Spleen (tissue), 11 donors: ENCODE measurements around the gene FAM110D. TPM values are rescaled to one million over a fixed set of nuclear protein-coding genes. Genes with fewer than 3 reads are reported as not detected.

Experiments
- DNase-seq: peaks from one replicate; pipeline ENCODE4 v3.0.0-alpha.2; 2020
- H3K27ac ChIP-seq, 8 donors: fragments of 200-600 bp; sonication (generic) in 7 of 8; 1 replicate in 4 of 8; 2 replicates in 4 of 8; pipeline versions ENCODE4 v1.5.0 to v1.8.0; 2016 to 2021; ENCODE audit warnings: inconsistent platforms in 4 of 8, mild to moderate bottlenecking in 4 of 8, moderate library complexity in 1 of 8
- H3K27me3 ChIP-seq, 7 donors: fragments of 200-600 bp; sonication (generic) in 6 of 7; replicated peaks in 1 of 7; 1 replicate in 4 of 7; 2 replicates in 3 of 7; pipeline versions ENCODE4 v1.5.0 to v1.8.0; 2016 to 2021; ENCODE audit warnings: inconsistent platforms in 3 of 7, mild to moderate bottlenecking in 1 of 7
- H3K36me3 ChIP-seq, 6 donors: fragments of 200-600 bp; sonication (generic) in 5 of 6; 1 replicate in 4 of 6; 2 replicates in 2 of 6; pipeline versions ENCODE4 v1.5.0 to v1.8.0; 2016 to 2021; ENCODE audit warnings: inconsistent platforms in 2 of 6
- H3K4me1 ChIP-seq, 6 donors: fragments of 200-600 bp; sonication (generic) in 5 of 6; 1 replicate in 3 of 6; 2 replicates in 3 of 6; pipeline versions ENCODE4 v1.5.0 to v1.8.0; 2016 to 2021; ENCODE audit warnings: inconsistent platforms in 3 of 6
- H3K4me3 ChIP-seq, 8 donors: fragments of 200-600 bp; sonication (generic) in 7 of 8; 1 replicate in 4 of 8; 2 replicates in 4 of 8; pipeline versions ENCODE4 v1.5.0 to v1.8.0; 2016 to 2021; ENCODE audit warnings: inconsistent platforms in 4 of 8, mild to moderate bottlenecking in 4 of 8, moderate library complexity in 2 of 8
- H3K9me3 ChIP-seq, 8 donors: fragments of 200-600 bp; sonication (generic) in 7 of 8; 1 replicate in 4 of 8; 2 replicates in 4 of 8; pipeline versions ENCODE4 v1.5.0 to v1.8.0; 2016 to 2021; ENCODE audit warnings: inconsistent platforms in 4 of 8
- POLR2A ChIP-seq, 3 donors: fragments of 450-650 bp; IDR thresholded peaks; one replicate each; pipeline ENCODE4 v1.5.1; 2017; ENCODE audit warnings: antibody characterized with exemption in 3 of 3, mild to moderate bottlenecking in 1 of 3
- POLR2AphosphoS5 ChIP-seq, 3 donors: sonication (generic); formaldehyde crosslinking; IDR thresholded peaks; one replicate each; pipeline ENCODE4 v1.5.1; 2017; ENCODE audit warnings: antibody characterized with exemption in 3 of 3
- WGBS, 5 donors: extraction: QIAGEN DNeasy Blood & Tissue Kit in 3 of 5; methylation state at CpG; one replicate each; pipeline versions ENCODE4 v1.1.5 to v1.1.7; 2013 to 2018; 5-methylcytosine and 5-hydroxymethylcytosine counted together
- intact Hi-C: fragments of 100-400 bp; cut with DNase I; formaldehyde crosslinking; loops from one replicate; pipeline ENCODE4 v1.15.0; 2023; ENCODE audit warnings: low total_unique reads
- polyA plus RNA-seq, 3 donors: library from polyadenylated mRNA; stranded (reverse); fragments of 200-250 nt; gene quantifications; one replicate each; pipeline ENCODE4 v1.2.1, GENCODE V29; 2013
- total RNA-seq, 7 donors: library from RNA; depleted of rRNA in 3 of 7; stranded (reverse); fragments of >200 nt in 3 of 7; fragmentation: NEBNext Ultra II Directional in 4 of 7; extraction: Animal tissue kit (Norgen Biotek cat#: 25700) in 4 of 7; gene quantifications; one replicate each; pipeline versions ENCODE4 v1.1.0 to v1.2.1, GENCODE V29; 2016 to 2021
- TF ChIP-seq, protein P1 (sequence below), 11 experiments: fragments of 200-600 bp in 7 of 11; fragments of 450-650 bp in 4 of 11; sonication (generic) in 4 of 11; IDR thresholded peaks in 8 of 11; conservative IDR thresholded peaks in 3 of 11; 1 replicate in 7 of 11; 2 replicates in 4 of 11; pipeline versions ENCODE4 v1.4.0 to v1.8.0; 2016 to 2021; ENCODE audit warnings: antibody characterized with exemption in 11 of 11, inconsistent platforms in 4 of 11, mild to moderate bottlenecking in 1 of 11
- donor health status: healthy with polysubstance abuse.
- donor health status: DM: no; HTN: no; CAD: no; lungs with moderate emphysema.
- donor health status: DM: no; HTN: no; CAD: no.
- donor health status: Bipolar disorder and iron deficiency.
- donor health status: healthy.
- donor health status: DM: no; HTN: no; CAD: no.
- donor health status: DM: yes; HTN: yes; CAD: no.

FAM110D gene
- total and polyA plus RNA-seq, 10 donors = 0.44 to 5.9 (median 1.2) TPM

DNA sequence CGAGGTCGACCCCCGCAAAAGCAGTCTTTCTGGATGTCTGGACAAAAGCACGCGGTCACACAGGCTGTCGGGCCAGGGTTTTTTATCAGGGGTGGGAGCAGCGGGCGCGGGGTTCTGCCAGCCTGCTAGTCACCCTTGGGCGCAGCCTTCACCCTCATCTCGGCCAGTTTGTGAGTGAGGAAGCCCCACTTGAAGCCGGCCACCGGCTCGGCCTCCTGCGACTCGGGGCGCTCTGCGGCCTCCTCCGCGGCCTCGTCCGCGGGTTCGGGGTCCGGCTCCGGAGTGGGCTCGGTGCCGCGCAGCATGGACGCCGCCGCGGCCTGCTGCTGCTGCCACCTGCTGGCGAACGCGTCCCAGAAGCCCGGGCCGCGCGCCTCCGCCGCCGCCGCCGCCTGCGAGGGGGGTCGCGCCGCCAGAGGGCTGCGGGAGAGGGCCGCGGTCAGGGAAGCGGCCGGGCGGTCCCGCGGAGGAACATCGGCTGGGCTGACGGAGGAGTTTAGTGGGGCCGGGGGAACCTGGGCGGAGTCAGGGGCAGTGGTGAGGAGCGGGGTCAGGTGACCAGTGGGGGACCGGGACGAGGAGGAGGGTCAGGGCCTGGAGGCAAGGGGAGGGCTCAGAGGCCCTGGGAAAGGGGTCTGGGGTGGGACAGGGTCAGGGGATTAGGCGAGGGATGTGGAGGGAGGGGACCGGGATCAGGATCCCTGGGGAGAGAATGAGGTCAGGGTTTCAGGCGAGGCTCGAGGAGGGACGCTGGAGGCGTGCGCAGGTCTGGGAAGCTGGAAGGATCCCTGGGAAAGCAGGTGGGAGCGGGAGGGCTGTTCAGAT is 5.4 kb downstream of the FAM110D start:
- Histone ChIP-seq H3K27me3 (peaks cover 0 to 58% (median 23%) of the 10 kb centered on the region in 7 donors), H3K27ac (peak overlapping the region in 2 of 8 donors; percentile 15 to 31), H3K4me3 (peak overlapping the region; percentile 2 to 68 (median 36)), H3K4me1 (peaks cover 10 to 53% (median 39%) of the 10 kb centered on the region in 6 donors), H3K36me3 (no peaks in the 10 kb centered on the region), H3K9me3 (no peaks in the 10 kb centered on the region)
- intact Hi-C loops = no loop called here
- TF ChIP-seq, protein P1, sequence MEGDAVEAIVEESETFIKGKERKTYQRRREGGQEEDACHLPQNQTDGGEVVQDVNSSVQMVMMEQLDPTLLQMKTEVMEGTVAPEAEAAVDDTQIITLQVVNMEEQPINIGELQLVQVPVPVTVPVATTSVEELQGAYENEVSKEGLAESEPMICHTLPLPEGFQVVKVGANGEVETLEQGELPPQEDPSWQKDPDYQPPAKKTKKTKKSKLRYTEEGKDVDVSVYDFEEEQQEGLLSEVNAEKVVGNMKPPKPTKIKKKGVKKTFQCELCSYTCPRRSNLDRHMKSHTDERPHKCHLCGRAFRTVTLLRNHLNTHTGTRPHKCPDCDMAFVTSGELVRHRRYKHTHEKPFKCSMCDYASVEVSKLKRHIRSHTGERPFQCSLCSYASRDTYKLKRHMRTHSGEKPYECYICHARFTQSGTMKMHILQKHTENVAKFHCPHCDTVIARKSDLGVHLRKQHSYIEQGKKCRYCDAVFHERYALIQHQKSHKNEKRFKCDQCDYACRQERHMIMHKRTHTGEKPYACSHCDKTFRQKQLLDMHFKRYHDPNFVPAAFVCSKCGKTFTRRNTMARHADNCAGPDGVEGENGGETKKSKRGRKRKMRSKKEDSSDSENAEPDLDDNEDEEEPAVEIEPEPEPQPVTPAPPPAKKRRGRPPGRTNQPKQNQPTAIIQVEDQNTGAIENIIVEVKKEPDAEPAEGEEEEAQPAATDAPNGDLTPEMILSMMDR (IDR thresholded peaks at IDR 0.05 in 8 of 11, conservative IDR thresholded peaks at IDR 0.05 in 3 of 11) = peak in 7 of 11 experiments; percentile 59 to 85 (median 79)
- TF ChIP-seq POLR2AphosphoS5 (IDR thresholded peaks at IDR 0.05) = peak in 1 of 3 donors; percentile 13
- no peak for TF ChIP-seq POLR2A (IDR thresholded peaks at IDR 0.05)
- peak; percentile 83 for DNase-seq
- WGBS, 5 donors = 11 to 28% (median 12%) methylated on average over 36 to 72 of the region's 72 CpGs

DNA sequence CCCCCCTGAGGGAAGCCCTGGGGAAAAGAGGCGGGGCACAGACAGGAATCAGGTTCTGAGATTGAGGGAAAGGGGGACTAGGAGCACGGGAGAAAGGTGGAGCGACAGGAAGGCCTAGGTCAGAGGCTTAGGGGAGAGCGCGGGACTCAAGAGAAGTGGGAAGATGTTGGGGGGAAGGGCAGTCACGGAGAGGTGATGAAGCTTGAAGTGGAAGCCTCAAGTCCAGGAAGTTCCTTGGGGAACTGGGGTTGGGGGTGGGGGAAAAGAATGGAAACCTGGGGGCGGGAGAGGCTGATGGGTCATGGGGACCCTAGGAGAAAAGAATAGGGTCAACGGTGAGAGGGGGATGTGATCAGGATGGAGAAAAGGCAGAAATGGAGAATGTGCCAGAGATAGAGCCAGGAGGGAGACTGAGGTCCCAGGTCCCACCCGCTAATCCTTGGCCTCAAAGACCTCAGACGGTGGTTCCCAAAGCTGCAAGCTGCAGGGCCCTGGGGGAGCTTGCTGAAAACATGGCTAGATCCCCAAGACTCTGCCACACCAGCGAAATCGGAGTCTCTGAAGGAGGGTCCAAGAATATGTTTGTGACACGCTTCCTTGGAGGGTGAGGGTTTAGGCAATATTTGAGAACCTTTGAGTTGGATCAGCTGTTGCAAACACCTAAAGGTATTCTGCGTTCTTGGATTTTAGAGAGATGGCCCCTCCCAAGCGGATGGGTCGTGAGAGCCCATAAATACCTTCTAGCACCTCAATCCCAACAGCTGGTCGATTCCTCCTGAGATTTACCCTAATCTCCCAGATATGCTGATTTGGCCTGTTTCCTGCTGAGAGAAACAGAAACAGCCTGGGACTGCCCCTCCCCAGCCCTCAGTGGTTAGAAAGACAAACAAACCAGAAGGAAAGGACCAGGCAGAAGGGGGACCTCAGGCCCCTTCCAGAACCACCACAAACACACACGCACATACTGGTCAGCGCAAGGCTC is 6.3 kb downstream of the FAM110D start:
- Histone ChIP-seq H3K4me3 (peak overlapping the region in 1 of 8 donors; percentile 68), H3K4me1 (peaks cover 12 to 57% (median 41%) of the 10 kb centered on the region in 6 donors), H3K36me3 (no peaks in the 10 kb centered on the region), H3K9me3 (no peaks in the 10 kb centered on the region), H3K27me3 (peaks cover 0 to 49% (median 23%) of the 10 kb centered on the region in 7 donors), H3K27ac (no peak overlapping the region)
- DNase-seq = no peak
- intact Hi-C loops = no loop called here
- TF ChIP-seq POLR2AphosphoS5 (IDR thresholded peaks at IDR 0.05) = no peak
- TF ChIP-seq POLR2A (IDR thresholded peaks at IDR 0.05) = no peak
- TF ChIP-seq, protein P1 (IDR thresholded peaks at IDR 0.05 in 8 of 11, conservative IDR thresholded peaks at IDR 0.05 in 3 of 11) = no peak
- 63 to 75% (median 67%) methylated on average over 19 of the region's 19 CpGs for WGBS, 5 donors

DNA sequence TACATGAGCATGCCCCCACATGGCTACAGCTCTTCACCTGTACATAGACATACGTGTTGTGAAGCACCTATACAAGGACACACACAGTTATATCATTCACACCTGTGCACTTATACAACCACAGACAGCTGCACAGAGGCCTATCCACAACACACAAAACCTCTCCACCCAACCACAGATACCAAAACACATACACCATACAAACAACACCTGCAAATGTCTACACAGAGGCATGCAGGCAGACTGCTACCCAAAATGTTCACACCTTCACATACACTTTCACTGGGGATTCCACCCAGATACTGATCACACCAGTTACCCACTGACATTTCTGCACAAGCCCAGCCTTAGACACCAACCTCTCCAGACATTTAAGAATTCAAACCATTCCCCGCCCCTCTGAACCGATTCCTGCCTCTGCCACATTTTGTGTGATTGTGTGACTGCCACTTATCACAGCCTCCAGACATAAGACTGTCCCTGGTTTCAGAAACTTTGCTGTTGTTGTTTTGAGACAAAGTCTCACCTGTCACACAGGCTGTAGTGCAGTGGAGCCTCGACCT is 7.9 kb downstream of the FAM110D start:
- intact Hi-C loops = no loop called here
- WGBS, 5 donors = 67 to 81% (median 79%) methylated on average over 4 of the region's 4 CpGs

More for the DNA sequence above, 7.9 kb downstream of the FAM110D start:
- peaks cover 0 to 9% (median 0%) of the 10 kb centered on the region in 6 donors for H3K36me3 ChIP-seq
- H3K4me1 ChIP-seq = peaks cover 12 to 57% (median 44%) of the 10 kb centered on the region in 6 donors
- H3K9me3 ChIP-seq = no peaks in the 10 kb centered on the region
- H3K27me3 ChIP-seq = peaks cover 0 to 33% (median 13%) of the 10 kb centered on the region in 7 donors
- H3K4me3 ChIP-seq = no peak overlapping the region
- TF ChIP-seq POLR2AphosphoS5 (IDR thresholded peaks at IDR 0.05) (no peak), POLR2A (IDR thresholded peaks at IDR 0.05) (no peak)
- TF ChIP-seq, protein P1 (IDR thresholded peaks at IDR 0.05 in 8 of 11, conservative IDR thresholded peaks at IDR 0.05 in 3 of 11) = no peak
- H3K27ac ChIP-seq = no peak overlapping the region
- no peak for DNase-seq
